ENCODE results near the gene CHST15. TPM values are rescaled to one million over a fixed set of nuclear protein-coding genes. Genes with fewer than 3 reads are reported as not detected.

CHST15 gene
- total and polyA plus RNA-seq, 4 donors, result 2.9 to 16.5 (median 6.4) TPM

DNA sequence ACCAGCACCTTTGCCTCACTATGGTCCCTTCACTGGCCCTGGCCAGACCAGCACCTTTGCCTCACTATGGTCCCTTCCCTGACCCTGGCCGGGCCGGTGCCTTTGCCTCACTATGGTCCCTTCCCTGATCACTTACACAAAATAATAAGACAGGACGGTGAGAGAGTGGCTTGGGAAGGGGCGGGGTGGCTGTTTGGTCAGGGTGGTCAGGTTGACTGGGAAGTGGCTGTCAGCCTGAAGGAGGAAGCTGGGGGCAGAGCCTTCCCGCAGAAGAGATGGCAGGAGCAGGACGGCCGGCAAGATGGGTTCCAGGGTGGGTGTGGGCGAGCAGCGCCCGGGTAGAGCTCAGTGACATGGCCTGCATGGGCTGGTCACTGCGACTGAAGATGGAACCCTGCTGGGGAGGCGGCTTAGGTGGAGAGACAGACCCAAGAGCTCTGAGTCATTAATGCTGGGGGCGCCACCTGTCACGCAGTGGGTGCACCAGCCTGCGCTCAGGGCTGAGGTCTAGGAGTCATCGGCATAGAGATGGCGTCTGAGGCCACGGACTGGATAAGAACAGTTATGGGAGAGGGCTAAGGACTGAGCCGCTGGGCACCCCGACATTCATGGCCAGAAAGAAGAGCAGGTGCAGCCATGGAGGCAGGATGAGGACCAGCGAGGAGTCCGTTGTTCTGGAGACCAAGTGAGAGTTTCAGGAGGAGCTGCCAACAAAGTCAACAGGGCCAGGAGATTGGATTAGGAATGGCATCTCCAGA lies 91.8 kb downstream of the CHST15 start:
- no peaks in the 10 kb centered on the region for H3K9me3 ChIP-seq (ENCODE audit: control insufficient read depth in 4 of 4, low read length in 3 of 4)
- TF ChIP-seq, protein P1, sequence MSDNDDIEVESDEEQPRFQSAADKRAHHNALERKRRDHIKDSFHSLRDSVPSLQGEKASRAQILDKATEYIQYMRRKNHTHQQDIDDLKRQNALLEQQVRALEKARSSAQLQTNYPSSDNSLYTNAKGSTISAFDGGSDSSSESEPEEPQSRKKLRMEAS (IDR thresholded peaks at IDR 0.05), result no peak
- TF ChIP-seq TAF1 (conservative IDR thresholded peaks at IDR 0.05), result no peak
- TF ChIP-seq EGR1 (IDR thresholded peaks at IDR 0.05; ENCODE audit: low read depth in 2 of 2), result no peak
- TF ChIP-seq HNF4G (IDR thresholded peaks at IDR 0.05), result no peak
- no peak for TF ChIP-seq RAD21 (IDR thresholded peaks at IDR 0.05)
- TF ChIP-seq YY1 (IDR thresholded peaks at IDR 0.05), result no peak
- no peak for TF ChIP-seq GABPA (IDR thresholded peaks at IDR 0.05 in 1 of 2, conservative IDR thresholded peaks at IDR 0.05 in 1 of 2)
- H3K4me3 ChIP-seq (ENCODE audit: low read depth in 1 of 3, low read length in 3 of 3), result no peak overlapping the region
- H3K4me1 ChIP-seq (ENCODE audit: control insufficient read depth in 4 of 4, insufficient read depth in 4 of 4, low read length in 3 of 4), result no peaks in the 10 kb centered on the region
- WGBS, result 93% methylated on average over 22 of the region's 22 CpGs
- DNase-seq (ENCODE audit: low spot score), result peak; percentile 28
- no peaks in the 10 kb centered on the region for H3K27me3 ChIP-seq (ENCODE audit: control insufficient read depth in 4 of 4, insufficient read depth in 4 of 4, low read length in 3 of 4)
- H3K9ac ChIP-seq (ENCODE audit: low read depth in 1 of 2, low read length in 2 of 2), result no peak overlapping the region
- no peak overlapping the region for H3K27ac ChIP-seq (ENCODE audit: low read depth in 1 of 2, low read length in 2 of 2)
- H3K36me3 ChIP-seq (ENCODE audit: control insufficient read depth in 4 of 4, insufficient read depth in 3 of 4, low read depth in 1 of 4, low read length in 3 of 4), result peaks cover 0 to 4% (median 2%) of the 10 kb centered on the region in 4 donors

DNA sequence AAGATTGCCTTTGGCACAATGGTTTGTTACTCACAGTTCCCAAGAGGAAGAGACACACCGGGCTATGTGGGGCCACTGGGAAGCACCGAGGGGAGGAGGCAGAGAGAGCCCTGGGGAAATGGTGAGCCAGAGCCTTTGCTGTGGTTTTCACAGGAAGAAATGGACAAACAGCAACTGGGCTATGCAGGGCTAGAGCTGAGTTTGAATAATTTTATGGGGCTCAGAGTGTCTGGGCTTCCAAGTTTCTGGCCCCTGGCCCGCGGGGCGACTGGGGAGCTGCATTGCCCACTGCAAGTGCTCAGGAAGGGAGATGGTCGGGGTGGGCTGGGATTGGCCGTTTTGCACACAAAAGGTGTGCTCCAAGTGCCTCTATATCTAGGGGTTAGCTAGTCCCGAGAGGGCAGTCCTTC lies 92.6 kb downstream of the CHST15 start:
- peak; percentile 30 for DNase-seq (ENCODE audit: low spot score)
- no peaks in the 10 kb centered on the region for H3K27me3 ChIP-seq (ENCODE audit: control insufficient read depth in 4 of 4, insufficient read depth in 4 of 4, low read length in 3 of 4)
- WGBS, result 78% methylated on average over 8 of the region's 8 CpGs

More for the DNA sequence above, 92.6 kb downstream of the CHST15 start:
- Histone ChIP-seq H3K36me3 (ENCODE audit: control insufficient read depth in 4 of 4, insufficient read depth in 3 of 4, low read depth in 1 of 4, low read length in 3 of 4) (no peaks in the 10 kb centered on the region), H3K4me3 (ENCODE audit: low read depth in 1 of 3, low read length in 3 of 3) (no peak overlapping the region), H3K27ac (ENCODE audit: low read depth in 1 of 2, low read length in 2 of 2) (no peak overlapping the region), H3K9me3 (ENCODE audit: control insufficient read depth in 4 of 4, low read length in 3 of 4) (no peaks in the 10 kb centered on the region), H3K9ac (ENCODE audit: low read depth in 1 of 2, low read length in 2 of 2) (no peak overlapping the region), H3K4me1 (ENCODE audit: control insufficient read depth in 4 of 4, insufficient read depth in 4 of 4, low read length in 3 of 4) (peaks cover 0 to 1% (median 0%) of the 10 kb centered on the region in 4 donors)
- TF ChIP-seq, protein P2, sequence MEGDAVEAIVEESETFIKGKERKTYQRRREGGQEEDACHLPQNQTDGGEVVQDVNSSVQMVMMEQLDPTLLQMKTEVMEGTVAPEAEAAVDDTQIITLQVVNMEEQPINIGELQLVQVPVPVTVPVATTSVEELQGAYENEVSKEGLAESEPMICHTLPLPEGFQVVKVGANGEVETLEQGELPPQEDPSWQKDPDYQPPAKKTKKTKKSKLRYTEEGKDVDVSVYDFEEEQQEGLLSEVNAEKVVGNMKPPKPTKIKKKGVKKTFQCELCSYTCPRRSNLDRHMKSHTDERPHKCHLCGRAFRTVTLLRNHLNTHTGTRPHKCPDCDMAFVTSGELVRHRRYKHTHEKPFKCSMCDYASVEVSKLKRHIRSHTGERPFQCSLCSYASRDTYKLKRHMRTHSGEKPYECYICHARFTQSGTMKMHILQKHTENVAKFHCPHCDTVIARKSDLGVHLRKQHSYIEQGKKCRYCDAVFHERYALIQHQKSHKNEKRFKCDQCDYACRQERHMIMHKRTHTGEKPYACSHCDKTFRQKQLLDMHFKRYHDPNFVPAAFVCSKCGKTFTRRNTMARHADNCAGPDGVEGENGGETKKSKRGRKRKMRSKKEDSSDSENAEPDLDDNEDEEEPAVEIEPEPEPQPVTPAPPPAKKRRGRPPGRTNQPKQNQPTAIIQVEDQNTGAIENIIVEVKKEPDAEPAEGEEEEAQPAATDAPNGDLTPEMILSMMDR (IDR thresholded peaks at IDR 0.05; ENCODE audit: low read depth, low read length, missing input control), result no peak
- no peak for TF ChIP-seq SP1 (IDR thresholded peaks at IDR 0.05)
- TF ChIP-seq, protein P3, sequence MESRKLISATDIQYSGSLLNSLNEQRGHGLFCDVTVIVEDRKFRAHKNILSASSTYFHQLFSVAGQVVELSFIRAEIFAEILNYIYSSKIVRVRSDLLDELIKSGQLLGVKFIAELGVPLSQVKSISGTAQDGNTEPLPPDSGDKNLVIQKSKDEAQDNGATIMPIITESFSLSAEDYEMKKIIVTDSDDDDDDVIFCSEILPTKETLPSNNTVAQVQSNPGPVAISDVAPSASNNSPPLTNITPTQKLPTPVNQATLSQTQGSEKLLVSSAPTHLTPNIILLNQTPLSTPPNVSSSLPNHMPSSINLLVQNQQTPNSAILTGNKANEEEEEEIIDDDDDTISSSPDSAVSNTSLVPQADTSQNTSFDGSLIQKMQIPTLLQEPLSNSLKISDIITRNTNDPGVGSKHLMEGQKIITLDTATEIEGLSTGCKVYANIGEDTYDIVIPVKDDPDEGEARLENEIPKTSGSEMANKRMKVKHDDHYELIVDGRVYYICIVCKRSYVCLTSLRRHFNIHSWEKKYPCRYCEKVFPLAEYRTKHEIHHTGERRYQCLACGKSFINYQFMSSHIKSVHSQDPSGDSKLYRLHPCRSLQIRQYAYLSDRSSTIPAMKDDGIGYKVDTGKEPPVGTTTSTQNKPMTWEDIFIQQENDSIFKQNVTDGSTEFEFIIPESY (IDR thresholded peaks at IDR 0.05), result no peak
- TF ChIP-seq, protein P1 (IDR thresholded peaks at IDR 0.05), result no peak
- TF ChIP-seq FOXA1 (IDR thresholded peaks at IDR 0.05), result no peak
- no peak for TF ChIP-seq HNF4G (IDR thresholded peaks at IDR 0.05)
- TF ChIP-seq EGR1 (IDR thresholded peaks at IDR 0.05; ENCODE audit: low read depth in 2 of 2), result no peak
- no peak for TF ChIP-seq TAF1 (conservative IDR thresholded peaks at IDR 0.05)
